HG02943 (cell line): Measurements from ENCODE around the gene SLC22A3.
"Not testable (repeated sequence)": the region's sequence is repeated elsewhere in the genome, so short reads cannot be mapped to it uniquely, and the experiment has no call there.

Source experiments
- ATAC-seq: cut with Tn5 transposase; IDR thresholded peaks from one replicate; pipeline ENCODE4 v1.9.1; 2021; ENCODE audit warnings: mild to moderate bottlenecking, low read depth, moderate library complexity; ENCODE audit not compliant: unreplicated experiment

Gene SLC22A3

GRCh38 chr6:160367798-160368547, 19.8 kb downstream of the SLC22A3 start:
- ATAC-seq: no peak

DNA sequence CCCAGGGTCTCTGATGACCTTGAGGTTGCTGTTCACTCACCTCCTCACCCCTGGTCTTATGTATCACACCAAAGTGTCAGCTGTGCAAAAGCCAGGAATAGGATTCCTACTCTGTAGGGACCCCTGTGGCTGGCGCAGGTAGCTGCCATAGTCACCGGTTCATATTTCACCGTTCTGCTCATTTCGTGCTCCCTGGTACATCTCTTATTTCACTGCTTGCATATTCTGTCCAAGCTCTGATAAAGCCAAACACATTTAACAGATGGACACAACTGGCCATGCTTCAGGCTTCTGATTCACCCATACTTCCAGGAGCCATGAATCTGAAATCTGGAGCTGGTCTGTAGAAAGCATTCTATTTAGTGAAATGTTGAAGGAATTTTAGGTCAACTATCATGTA, 20.5 kb downstream of the SLC22A3 start:
- ATAC-seq: no peak

DNA sequence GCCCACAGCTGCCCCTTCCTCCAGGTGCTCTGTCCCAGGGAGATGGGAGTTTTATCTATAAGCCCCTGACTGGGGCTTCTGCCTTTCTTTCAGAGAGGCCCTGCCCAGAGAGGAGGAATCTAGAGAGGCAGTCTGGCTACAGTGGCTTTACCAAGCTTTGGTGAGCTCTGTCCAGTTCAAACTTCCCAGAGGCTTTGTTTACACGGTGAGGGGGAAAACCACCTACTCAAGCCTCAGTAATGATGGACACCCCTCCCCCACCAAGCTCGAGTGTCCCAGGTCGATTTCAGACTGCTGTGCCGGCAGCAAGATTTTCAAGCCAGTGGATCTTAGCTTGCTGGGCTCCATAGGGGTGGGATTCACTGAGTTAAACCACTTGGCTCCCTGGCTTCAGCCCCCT, 25.4 kb downstream of the SLC22A3 start:
- ATAC-seq: not testable (repeated sequence)

DNA sequence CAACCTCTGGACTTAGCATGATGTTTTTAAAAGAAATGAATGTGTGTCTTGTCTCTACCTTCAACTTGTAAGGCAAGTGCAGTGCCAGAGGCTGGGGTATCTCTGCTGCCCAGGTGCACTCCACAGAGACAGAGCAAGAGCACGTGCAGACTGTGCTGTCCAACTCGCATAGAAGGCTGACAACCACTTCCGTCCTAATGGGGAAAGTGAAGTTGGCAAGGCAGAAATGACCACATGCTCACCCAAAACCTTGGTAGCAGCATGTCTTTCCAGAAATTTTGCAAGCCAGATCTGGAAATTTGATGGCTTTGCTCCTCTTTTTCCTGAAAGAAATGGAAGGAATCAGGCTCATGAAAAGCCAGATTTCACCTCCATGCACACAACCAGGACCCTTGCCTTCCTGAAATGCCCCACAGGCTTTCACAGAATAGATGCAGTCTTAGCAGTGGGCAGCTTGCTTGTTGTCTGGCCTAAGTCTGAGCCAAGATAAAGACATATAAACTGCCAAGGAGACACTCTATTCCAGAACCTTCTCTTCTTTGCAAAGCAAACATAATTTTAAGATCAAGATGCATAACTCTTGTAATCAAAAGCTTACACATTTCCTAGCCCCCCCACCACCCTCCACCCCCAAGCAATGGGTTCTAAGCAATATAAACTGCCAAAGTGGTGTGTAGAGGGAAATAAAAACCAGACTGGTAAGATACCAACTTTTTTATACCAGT, 26.8 kb downstream of the SLC22A3 start:
- no peak for ATAC-seq

GRCh38 chr6:160375561-160375949, 27.4 kb downstream of the SLC22A3 start:
- ATAC-seq: no peak

DNA sequence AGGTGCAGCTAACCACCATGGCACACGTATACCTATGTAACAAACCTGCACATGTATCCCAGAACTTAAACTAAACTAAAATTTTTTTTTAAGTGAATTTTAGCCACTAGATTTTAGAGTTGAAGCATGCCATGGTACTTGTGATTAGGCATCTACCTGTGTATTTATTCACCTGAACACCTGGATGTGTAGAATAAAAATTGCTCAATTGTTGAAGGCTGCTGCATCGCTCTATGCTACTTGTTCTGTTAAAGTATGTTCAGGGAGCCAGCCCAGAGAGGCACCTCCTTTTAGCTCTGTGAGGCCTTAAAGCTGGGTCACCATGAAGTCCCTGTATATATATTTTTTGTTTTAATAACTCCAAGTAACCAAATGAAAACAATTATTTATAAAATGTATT, 28.3 kb downstream of the SLC22A3 start:
- no peak for ATAC-seq

DNA sequence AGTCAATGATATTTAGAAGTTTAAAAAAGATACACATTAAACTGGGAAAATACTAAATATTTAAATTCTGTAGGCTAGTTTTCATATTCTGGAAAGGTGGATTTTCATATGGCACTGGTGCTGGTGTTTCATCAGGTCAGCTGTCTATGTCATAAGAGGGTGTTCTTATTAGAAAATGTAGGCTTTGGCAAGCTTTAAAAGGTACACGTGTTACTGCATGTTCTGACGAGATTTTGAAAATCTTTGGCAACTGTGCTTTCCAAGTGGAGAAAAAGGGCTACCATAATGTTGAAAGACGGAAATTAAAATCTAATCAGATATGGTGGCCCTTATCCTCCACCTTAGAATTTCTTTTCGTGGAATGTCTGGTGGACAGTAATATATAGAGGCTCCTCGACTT, 30.0 kb downstream of the SLC22A3 start:
- no peak for ATAC-seq

- ATAC-seq: no peak
Observed at GRCh38 chr6:160378882-160379281, 30.7 kb downstream of the SLC22A3 start.

GRCh38 chr6:160379466-160379865, 31.3 kb downstream of the SLC22A3 start:
- ATAC-seq: no peak

DNA sequence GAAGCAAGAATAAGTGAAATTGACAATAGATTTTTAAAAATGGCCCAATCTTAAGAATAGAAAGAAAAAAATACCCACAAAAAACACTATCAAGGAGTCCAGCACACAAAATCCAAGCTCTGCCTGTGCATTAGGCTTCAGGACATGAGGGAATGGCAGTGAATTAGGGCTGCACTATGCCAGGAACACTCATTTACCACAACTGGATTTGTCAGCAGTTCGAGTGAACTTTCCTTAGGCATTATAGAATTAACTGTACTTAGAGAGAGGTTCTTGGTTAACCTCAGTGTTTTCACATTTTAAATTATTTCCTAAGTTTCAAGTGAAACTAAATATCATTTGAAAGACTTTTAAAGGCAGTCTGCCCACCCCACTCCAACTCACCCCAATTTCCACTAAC, 34.8 kb downstream of the SLC22A3 start:
- no peak for ATAC-seq

DNA sequence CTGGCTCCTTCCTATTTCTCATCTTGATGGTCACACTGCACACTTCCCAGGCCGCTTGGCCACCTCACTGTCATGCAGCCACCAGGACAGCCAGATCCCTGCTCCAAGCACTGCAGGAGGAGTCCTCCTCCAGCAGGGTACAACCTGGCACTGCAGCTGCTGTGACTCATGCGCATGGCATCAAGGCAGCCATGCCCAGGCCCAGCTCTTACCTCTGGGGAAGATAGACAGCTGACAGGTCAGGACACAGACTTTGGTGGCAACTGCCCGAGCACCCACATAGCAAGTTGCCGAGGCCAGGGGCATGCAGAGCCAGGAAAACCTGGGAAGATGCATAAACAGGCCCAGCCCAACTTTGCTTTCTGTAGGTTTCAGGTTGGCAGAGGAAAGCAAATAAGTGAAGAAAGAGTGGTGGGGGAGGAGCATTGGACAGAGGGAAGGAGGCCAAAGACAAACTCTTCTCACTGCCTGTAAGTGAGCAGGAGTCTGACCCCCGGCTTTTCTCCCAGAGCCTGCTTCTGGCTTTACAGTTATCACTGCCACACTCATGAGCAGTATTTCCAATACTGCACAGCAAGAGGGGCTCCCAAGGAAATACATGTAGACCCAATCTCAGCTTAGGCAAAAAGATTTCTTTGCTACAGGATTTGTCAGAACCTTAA, 38.8 kb downstream of the SLC22A3 start:
- no peak for ATAC-seq

- no peak for ATAC-seq
Observed at GRCh38 chr6:160387916-160388643, 39.9 kb downstream of the SLC22A3 start.

- no peak for ATAC-seq
Observed at GRCh38 chr6:160388922-160389321, 40.7 kb downstream of the SLC22A3 start.

- no peak for ATAC-seq
Observed at GRCh38 chr6:160391419-160392116, 43.4 kb downstream of the SLC22A3 start.

GRCh38 chr6:160393442-160393841, 45.3 kb downstream of the SLC22A3 start:
- not testable (repeated sequence) for ATAC-seq

GRCh38 chr6:160393891-160394653, 45.9 kb downstream of the SLC22A3 start:
- no peak for ATAC-seq

- ATAC-seq: no peak
Observed at GRCh38 chr6:160394654-160395035, 46.5 kb downstream of the SLC22A3 start.

- ATAC-seq: no peak
Observed at GRCh38 chr6:160395187-160395586, 47.0 kb downstream of the SLC22A3 start.

- no peak for ATAC-seq
Observed at GRCh38 chr6:160396292-160396691, 48.1 kb downstream of the SLC22A3 start.
